SIG-M5 treated with dmso at 0.1 percent for 504 hours (cell line): ENCODE data around the gene AATK.

ENCODE experiments used
- DNase-seq: peaks from one replicate; lab custom pipeline; 2025; ENCODE audit not compliant: unreplicated experiment; lab: John Stamatoyannopoulos, UW

AATK gene

DNA sequence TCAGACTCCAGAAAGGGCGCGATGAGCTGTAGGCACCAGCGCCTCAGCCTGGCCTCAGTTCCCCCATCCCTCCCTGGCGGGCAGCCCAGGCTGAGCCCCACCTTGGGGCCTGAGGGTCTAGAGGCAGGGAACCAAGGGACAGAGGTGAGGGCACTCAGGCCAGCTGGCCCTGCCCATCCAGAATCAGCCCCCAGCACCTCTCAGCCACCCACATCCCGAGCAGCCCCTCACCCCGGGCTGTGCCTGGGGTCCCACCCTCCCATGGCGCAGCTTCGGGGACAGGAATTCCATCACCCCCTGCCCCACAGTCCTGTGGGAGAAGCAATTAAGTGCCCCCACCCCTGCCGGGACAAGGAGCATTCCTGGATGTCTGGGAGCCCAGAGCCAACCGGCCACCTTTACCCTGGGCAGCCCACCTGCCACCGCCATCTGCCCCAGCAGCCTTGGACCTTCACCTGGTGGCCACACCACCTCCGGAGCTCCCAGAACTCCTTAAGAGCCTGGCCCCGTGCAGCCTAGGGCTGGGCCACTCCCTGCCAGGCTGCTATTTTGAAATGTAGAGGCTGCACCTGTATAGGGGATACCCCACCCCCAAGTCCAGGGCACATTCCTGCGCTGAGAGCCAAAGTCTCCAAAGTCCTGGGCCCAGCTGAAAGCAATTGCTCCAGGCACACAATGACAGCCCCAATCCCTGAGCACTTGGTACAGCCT lies 34.4 kb downstream of the AATK start:
- no peak for DNase-seq

DNA sequence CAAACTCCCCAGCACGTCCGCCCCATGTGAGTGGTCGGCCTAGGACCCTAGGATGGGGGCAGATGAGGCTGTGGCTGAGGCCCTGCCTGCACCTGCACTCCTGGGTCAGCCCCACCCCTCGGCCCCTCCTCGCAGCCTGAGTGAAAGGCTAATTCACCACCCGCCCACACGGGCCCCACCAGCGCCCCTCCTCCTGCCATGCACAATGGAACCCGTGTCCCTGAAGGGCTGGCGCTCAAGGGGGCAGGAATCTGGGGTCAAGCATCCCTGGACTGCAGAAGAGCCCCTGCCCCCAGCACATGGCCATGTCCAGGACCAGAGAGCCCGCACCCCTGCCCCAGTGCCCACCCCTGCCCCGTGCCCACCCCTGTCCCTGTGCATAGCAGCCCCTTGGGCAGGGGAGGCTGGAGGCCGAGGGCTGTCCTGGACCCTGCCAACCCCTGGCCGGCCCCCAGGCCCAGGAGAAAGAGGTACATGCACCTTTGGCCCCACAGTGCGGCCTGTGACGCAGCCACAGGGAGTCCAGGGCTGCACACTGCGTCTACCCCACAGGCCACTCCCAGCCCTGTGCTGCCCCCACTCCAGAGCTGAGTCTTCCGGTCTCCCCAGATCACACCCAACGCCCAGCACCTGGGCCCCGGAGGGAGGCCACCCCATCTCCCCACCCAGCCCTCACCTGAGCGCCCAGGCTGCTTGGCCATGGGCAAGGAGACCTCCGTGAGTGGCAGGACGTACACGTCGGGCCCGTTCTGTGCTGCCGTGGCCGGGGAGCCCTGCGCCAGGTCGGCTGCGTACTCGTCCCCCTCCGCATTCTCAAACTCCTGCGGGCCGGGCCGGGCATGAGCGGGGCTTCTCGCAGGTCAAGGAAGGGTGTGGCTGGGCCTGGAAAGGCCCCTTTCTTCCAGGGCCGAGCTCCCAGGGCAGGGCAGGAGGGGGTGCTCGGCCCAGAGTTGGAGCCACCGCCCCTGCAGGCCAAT lies 35.3 kb downstream of the AATK start:
- DNase-seq: no peak

DNA sequence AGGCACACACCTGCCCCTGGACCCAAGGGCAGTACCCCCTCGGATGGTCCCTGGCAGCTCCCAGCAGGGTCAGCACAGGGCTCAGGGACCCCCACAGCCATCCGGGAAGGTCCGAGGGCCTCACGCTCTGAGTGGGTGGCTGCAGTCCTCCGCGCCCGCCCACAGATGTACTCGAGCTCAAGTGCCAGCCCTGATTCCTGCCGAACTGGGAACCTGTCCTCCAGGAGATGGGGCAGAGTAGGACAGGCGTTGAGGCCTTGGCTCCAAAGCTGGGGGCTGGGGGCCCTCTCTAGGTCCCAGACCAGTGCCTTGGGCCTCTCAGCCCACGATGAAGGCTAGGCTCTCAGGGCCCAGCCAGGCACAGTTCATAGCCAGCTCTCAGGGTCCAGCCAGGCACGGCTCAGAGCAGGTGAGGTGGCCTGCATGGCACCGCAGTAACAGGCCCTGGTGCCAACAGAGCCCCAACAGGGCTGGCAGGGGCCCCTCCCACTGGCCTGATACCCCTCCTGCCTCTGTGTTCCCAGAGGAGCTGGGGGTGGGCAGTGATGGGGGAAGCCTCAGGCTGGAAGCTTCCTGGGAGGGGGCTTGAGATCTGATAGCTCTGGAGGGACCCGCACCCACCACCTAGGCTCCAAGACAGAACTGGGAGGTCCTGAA lies 36.2 kb downstream of the AATK start:
- DNase-seq: no peak

DNA sequence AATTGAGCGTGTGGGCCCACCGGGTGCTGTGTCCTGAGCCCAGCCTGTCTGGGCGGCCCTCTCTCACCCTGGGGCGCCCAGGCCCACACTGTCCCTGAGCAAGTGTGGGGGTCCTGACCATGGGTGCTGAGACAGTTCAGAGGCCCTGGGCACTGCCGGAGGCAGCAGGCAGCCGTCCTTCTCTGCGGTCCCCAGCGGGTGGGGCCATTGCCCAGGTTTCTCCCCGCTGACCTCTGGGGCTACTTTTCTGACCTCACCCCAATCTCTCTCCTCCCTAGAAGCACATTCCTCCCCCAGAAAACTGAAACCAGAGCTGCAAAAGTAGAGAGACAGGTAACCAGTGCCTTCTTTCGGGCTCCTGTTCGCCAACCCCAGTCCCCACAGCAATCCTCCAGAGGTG lies 36.7 kb downstream of the AATK start:
- DNase-seq: no peak

DNA sequence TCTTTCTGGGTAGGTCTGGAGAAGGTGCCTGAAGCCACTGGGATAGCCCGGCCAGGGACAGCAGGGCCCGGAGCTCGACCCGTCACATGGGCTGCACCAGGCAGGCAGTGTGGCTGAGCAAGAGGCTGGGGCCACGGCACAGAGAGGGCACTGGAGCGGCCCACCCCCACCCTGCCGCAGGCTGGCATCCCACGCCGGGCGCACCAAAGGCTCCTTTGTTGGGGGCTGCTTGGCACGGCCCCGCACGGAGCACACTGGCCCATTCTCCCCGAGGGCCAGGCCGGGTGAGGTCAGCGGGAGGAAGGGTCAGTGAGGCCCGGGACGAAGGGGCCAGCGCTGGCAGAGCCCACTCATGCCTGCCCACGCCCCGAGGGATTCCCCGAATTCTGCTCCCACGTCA lies 37.2 kb downstream of the AATK start:
- DNase-seq: no peak

DNA sequence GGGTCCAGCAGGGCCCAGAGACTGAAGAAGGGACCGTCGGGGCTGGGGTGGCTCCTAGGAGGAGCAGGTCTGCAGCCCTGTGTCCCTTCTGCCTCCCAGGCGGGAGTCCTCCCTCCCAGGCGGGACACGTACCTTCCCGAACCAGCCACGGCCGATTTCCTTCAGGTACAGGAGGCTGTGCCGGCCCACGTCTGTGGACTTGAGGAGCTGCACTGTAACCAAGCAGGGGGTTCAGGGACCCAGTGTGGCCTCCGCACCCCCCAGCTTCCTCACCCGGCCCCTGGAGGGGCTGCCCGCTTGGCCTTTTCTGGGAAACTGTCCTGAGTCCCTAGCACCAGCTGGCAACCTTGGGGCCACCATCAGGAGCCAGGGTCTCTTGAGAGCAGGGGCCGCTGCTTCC lies 37.7 kb downstream of the AATK start:
- no peak for DNase-seq

DNA sequence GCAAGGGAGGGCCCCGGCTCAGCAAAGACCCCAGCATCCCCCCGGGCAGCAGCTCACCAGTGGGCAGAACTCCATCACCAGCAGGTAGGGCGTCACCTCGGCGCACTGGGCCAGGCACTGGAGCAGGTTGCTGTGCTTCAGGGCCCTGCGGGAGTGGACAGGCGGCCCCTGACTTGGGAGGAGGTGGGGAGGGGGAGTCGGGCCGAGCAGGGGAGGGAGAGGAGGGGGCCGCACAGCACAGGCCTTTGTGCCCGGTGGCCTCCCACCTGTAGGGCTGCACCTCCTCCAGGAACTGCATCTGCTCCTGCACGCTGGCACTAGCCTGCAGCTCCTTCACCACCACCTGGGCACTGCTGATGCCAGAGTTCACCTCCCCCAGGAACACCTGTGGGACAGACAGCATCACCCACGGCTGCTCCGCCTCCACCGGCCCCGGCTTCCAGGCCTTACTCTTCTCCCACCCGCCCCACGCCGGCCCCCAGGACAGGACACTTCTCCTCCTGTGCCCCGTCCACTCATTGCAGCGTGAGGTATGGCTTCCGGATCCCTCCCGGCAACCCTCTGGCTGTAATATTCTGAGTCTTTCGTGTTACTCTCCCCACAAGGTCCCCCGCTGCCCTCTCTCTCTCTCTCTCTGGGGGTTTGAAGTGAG lies 38.4 kb downstream of the AATK start:
- DNase-seq: no peak

DNA sequence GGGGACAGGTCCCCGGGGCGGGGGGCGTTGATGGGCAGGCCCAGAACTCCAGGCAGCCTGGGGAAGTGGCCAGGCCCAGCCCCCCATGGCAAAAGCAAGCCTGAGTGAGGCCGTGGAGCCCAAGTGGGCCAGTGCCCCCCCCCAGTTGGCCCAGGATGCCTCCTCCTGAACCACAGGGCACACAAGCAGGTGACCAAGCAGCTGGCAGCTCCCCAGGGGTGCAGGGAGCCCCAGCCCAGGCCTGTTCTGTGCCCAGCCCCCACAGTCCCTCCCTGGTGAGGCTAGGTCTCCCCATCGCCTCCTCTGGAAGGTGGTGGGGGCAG lies 38.9 kb downstream of the AATK start:
- no peak for DNase-seq

DNA sequence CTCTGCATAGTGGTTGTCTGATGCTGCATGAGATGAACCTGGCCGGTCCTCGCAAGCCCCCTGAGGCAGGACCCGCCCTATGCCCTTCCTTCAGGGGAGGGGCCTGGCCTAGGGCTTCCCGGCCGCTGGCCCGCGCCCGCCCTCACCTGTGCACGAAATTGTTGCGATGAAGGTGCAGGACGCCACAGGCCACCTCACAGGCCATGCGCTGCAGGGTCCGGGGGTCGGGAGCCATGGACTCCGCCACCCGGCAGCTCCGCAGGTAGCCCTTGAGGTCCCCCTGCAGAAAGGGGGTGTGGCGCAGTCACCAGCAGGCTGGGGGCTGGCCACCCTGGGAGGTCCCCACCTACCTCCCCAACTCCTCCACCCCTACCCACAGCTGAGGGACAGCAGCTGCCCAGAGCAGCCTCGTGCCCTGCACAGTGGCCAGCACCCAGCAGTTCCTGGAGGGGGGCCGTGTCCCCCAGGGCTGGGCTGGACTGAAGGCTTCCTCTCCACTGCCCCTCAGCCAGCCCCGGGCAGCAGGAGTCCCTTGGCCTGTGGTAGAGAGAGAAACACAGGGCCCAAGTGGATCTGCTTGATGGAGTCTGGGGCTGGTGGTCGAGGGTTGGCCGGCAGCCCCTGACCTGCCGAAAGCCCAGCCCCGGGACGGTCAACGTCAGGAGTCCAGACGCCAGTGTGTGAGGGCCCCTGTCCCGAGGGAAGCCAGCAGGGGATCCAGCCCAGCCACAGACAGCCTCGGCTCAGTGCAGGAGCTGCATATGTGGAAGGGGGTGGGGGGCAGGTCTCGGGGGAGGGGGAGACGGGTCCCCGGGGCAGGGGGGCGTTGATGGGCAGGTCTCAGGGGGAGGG lies 39.5 kb downstream of the AATK start:
- DNase-seq: no peak

DNA sequence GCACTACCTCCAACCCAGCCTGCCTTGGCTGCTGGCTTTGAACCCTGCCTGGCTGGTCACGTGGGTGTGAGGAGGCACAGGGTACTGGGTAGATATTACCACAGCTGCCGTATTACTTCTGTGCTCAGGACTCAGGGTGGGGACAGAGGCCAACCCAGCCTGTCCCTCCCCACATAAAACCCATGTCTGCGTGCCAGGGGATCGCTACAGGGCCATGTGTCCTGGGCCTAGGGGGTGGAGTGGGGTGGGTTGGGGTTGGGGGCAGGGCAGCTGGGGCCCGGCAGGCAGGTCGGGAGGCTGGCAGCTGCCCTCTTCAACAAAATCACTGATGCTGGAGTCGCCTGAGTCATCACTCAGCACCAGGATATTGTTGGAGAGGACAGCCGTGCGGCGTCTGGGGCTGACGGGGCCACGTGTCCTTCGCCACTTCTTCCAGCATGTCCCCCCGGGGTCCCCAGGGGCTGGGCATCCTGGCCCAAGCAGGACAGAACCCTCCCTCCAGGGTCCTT lies 40.4 kb downstream of the AATK start:
- no peak for DNase-seq

DNA sequence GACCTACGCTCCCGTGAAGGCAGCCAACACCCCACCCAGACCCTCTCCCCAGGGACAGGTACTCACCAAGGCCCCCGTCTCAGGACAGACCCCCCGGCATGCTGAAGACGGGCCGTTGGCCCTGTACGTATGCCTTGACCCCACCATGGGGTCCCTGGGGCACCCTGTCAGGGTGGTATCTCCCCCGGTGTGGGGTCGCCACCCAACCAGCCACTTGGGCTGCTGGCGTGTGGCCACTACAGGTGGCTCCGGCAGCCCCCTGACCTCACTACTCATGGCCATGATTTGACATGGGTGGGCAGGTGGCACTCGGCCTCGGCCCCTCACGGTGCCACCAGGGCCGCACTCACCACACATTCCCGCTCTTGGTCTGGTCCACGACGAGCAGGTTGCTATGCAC lies 41.6 kb downstream of the AATK start:
- DNase-seq: no peak

DNA sequence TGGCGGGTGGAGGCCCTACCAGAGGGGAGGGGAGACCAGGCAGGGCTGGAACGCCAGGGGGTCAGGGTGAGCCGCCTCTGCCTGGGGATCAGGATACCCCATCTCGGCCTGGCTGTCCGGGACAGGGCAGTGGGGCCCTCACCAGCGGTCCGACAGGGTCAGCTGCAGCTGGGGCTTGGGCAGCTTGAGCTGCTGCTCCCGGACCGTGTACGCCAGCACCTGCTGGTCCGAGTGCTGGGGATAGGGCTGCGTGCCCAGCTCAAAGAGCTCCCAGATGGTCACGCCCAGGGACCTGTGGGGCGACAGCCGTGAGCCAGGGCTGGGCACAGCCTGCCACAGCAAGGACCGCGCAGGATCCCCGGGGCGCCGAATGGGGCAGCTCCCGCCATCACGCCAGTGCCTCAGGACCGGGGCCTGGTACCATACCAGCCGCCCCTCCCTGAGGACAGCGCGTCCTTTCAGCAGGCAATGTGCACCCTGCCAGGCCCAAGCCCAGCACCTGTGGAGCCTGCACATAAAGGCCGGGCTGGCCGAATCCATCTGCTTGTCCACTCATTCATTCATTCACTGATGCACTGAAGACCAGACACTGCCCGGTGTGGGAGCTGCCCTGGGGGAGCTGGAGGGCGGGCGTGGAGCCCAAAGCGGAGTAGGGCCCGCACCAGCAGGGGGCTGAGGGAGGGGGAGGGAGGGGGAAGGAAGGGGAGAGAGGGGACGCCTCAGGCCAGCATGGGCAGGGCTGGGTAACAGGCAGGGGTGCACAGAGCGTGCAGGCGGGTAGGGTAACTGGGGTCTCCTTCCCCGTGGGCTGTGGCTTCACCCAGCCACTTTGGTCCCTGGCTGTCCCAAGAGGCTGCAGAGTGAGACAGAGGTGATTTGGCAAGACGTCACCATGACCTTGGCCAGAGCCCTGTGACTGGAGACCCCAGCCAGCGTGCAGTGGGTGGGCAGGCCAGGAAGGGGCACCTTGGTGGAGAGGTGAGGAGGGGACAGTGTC lies 42.7 kb downstream of the AATK start:
- DNase-seq: no peak

DNA sequence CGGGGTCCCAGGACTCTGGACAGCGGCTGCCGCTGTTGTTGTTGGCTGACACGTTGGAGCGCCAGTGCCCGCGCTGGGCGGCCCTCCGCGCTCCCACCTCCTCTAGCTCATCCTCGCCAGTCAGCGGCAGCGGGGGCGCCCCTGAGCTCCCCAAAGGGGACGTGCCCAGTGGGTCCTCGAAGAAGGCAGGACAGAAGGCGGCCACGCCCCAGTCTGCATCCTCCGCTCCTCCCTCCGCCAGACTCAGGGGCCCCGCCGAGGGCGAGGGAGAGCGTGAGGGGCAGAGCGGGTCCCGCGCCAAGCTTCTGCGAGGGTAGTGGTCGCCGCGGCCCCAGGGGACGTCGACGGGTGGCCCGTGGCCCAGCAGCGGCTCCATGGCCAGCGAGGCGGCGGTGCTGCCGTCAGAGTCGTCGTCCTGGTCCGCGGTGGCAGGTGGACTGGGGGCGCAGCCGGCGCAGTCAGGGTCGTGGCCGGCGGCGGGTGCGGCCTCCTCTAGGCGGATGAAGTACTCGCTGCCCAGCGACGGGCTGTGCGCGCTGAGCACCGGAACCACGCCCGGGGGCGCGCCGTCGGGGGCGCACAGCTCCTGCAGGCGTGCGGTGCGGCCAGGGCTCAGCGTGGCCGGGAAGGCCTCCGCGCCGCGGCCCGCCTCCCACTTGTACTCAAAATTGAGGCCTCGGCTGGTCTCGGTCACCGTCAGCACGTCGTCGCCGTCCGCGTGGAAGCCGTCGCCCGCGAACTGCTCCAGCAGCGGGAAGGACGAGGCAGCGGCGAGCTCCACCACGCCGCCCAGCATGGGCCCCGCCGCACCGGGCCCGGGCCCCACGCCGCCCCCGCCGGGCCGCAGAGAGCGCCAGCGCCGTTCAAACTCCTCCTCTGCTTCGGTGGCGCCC lies 43.9 kb downstream of the AATK start:
- DNase-seq: no peak

DNA sequence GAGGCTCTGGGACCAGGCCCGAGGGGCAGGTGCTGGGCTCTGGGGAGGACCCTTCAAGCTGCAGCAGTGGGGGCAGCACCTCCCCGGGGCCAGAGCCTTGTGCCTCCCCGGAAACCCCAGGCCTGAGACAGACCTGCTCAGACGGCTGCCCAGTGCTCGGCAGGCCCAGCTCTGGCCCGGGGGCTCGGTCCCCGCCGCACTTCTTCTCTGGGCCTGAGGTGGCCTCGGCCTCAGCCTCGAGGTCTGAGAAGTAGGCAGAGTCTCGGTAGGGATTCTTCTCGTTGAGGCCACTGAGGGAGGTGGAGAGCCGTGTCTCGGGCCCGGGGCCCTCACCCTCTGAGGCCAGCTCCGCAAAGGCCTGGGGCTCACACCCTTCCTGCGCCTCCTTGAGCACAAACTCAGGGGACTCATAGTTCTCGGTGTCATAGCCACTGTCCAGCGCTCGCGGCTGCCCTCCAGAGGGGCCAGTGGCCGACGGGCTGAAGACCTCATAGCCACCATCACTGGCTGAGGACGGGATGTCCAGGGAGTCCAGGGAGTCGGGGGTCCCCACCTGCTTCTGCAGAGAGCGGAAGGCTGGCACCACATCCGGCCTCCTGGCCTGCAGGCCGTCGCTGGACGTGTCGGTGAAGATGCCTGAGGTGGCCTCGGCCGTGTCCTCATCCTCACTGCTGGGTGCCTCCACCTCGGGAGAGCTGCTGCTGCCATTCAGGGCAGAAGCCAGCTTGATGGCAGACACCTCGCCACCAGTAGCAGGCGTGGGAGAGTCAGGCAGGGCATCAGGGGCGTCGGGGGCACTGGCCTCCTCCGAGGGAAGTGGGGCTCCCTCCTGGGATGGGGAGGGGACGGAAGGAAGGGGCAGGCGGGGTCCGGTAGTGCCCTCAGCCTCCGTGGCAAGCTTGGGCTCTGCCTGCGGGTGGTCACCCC lies 45.1 kb downstream of the AATK start:
- no peak for DNase-seq

DNA sequence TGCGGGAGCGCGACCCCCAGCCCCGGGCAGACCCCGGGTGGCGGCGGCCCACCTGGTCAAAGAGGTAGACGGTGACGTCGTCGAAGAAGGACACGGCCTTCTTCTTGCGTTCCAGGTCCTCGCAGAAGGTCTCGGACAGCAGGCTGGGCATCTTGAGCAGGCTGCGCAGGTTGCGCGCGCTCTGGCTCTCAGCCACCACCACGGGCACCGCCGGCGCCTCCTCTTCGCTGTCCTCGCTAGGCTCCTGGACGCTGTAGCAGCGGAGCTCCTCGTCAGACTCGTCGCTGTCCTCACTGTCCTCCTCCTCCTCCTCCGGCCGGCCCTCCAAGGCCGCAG lies 45.9 kb downstream of the AATK start:
- no peak for DNase-seq

DNA sequence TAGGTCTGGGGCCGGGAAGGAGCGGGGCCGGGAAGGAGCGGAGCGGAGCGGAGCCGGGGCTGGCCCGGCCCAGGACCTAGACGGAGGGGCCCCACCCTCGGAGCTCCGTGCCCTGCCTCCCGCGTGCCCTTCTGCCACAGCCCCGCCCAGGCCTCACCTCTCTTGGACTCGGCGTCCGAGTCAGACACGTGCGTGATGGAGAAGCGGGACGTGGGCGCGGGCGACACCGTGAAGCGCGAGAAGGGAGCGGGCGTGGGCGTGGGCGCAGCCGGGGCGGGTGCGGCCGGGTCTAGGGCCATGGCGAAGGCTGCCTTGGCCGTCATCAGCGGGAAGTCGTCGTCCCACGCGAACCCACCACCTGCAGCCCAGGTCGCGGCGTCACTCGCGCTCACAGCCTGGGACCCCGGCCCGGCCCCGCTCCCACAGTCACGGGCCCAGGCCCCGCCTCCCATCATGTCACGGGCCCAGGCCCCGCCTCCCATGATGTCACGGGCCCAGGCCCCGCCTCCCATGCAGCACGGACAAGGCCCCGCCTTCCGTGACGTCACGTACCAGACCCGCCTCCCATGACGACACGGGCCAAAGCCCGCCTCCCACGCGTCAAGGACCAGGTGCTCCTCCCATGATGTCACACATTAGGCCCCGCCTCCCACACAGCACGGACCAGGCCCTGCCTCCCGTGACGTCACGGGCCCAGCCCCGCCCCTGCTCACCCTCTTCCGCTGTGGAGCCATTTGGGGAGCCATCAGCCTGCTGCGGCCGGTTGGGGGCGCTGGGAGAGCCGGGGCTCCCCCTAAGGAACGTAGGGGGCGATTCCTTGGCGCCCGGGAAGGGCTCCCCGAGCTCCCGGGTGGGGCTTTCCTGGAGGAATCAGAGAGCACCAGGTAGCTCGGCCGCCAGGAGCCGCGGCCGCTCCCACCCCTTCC lies 46.5 kb downstream of the AATK start:
- DNase-seq: no peak
